HG03432 (cell line): ENCODE results near the gene TSPAN12.
"Not testable (repeated sequence)": the region's sequence is repeated elsewhere in the genome, so short reads cannot be mapped to it uniquely, and the experiment has no call there.

Experiments used
- ATAC-seq: cut with Tn5 transposase; IDR thresholded peaks from one replicate; pipeline ENCODE4 v1.9.1; 2021; ENCODE audit warnings: mild to moderate bottlenecking, moderate library complexity; ENCODE audit not compliant: unreplicated experiment

The TSPAN12 gene

GRCh38 chr7:120809260-120809659, 48.7 kb downstream of the TSPAN12 start:
- ATAC-seq, result no peak

GRCh38 chr7:120807390-120807789, 50.6 kb downstream of the TSPAN12 start:
- no peak for ATAC-seq

- peak; percentile 74 for ATAC-seq
Observed at GRCh38 chr7:120806669-120807068, 51.3 kb downstream of the TSPAN12 start.

- ATAC-seq, result peak; percentile 76
Observed at GRCh38 chr7:120805636-120806388, 52.1 kb downstream of the TSPAN12 start.

- ATAC-seq, result no peak
Observed at GRCh38 chr7:120802751-120803150, 55.2 kb downstream of the TSPAN12 start.

GRCh38 chr7:120799813-120800475, 58.0 kb downstream of the TSPAN12 start:
- ATAC-seq, result no peak

- no peak for ATAC-seq
Observed at GRCh38 chr7:120799147-120799546, 58.8 kb downstream of the TSPAN12 start.

GRCh38 chr7:120797026-120797645, 60.8 kb downstream of the TSPAN12 start:
- ATAC-seq, result no peak

- no peak for ATAC-seq
Observed at GRCh38 chr7:120794106-120794729, 63.7 kb downstream of the TSPAN12 start.

- no peak for ATAC-seq
Observed at GRCh38 chr7:120793213-120793936, 64.6 kb downstream of the TSPAN12 start.

- no peak for ATAC-seq
Observed at GRCh38 chr7:120792861-120793130, 65.1 kb downstream of the TSPAN12 start.

GRCh38 chr7:120792091-120792860, 65.7 kb downstream of the TSPAN12 start:
- ATAC-seq, result peak; percentile 94

GRCh38 chr7:120785095-120785494, 72.8 kb downstream of the TSPAN12 start:
- ATAC-seq, result no peak

GRCh38 chr7:120783721-120784120, 74.2 kb downstream of the TSPAN12 start:
- no peak for ATAC-seq

- no peak for ATAC-seq
Observed at GRCh38 chr7:120783273-120783672, 74.7 kb downstream of the TSPAN12 start.

GRCh38 chr7:120781924-120782323, 76.0 kb downstream of the TSPAN12 start:
- not testable (repeated sequence) for ATAC-seq

GRCh38 chr7:120780938-120781337, 77.0 kb downstream of the TSPAN12 start:
- no peak for ATAC-seq

- ATAC-seq, result not testable (repeated sequence)
Observed at GRCh38 chr7:120780451-120780850, 77.5 kb downstream of the TSPAN12 start.

- not testable (repeated sequence) for ATAC-seq
Observed at GRCh38 chr7:120779078-120779477, 78.9 kb downstream of the TSPAN12 start.

- ATAC-seq, result no peak
Observed at GRCh38 chr7:120775755-120776154, 82.2 kb downstream of the TSPAN12 start.
